HUES48 (cell line): ENCODE measurements around the gene ADGRG7.
"Not testable (repeated sequence)": the region's sequence is repeated elsewhere in the genome, so short reads cannot be mapped to it uniquely, and the experiment has no call there.

ENCODE experiments used
- H3K27ac ChIP-seq: one replicate; pipeline ENCODE4 v1.7.0; 2013; ENCODE audit warnings: low read depth, low read length, inconsistent platforms
- H3K27me3 ChIP-seq: 2 replicates; pipeline ENCODE4 v1.6.1; 2013; ENCODE audit warnings: mild to moderate bottlenecking, low read length; ENCODE audit not compliant: control insufficient read depth, insufficient read depth
- H3K36me3 ChIP-seq: 2 replicates; pipeline ENCODE4 v1.6.1; 2013; ENCODE audit warnings: low read length; ENCODE audit not compliant: control insufficient read depth, insufficient read depth
- H3K4me1 ChIP-seq: 2 replicates; pipeline ENCODE4 v1.6.1; 2013; ENCODE audit warnings: mild to moderate bottlenecking, low read length; ENCODE audit not compliant: control insufficient read depth, insufficient read depth
- H3K4me3 ChIP-seq: 2 replicates; pipeline ENCODE4 v1.5.1; 2013; ENCODE audit warnings: mild to moderate bottlenecking, low read depth, low read length
- H3K9ac ChIP-seq: 2 replicates; pipeline ENCODE4 v1.6.1; 2013; ENCODE audit warnings: mild to moderate bottlenecking, low read depth, low read length, moderate library complexity
- H3K9me3 ChIP-seq: 2 replicates; pipeline ENCODE4 v1.6.1; 2013; ENCODE audit warnings: low read length; ENCODE audit not compliant: control insufficient read depth, insufficient read depth

The ADGRG7 gene

GRCh38 chr3:100578646-100579045 lies 30.8 kb upstream of the ADGRG7 start:
- Histone ChIP-seq H3K27ac (no peak overlapping the region), H3K4me3 (no peak overlapping the region), H3K4me1 (peaks cover 12% of the 10 kb centered on the region), H3K27me3 (no peaks in the 10 kb centered on the region), H3K9ac (no peak overlapping the region), H3K9me3 (no peaks in the 10 kb centered on the region), H3K36me3 (no peaks in the 10 kb centered on the region)

GRCh38 chr3:100580147-100580546 lies 29.3 kb upstream of the ADGRG7 start:
- Histone ChIP-seq H3K4me3 (no peak overlapping the region), H3K36me3 (no peaks in the 10 kb centered on the region), H3K27ac (no peak overlapping the region), H3K4me1 (peaks cover 12% of the 10 kb centered on the region), H3K9ac (no peak overlapping the region), H3K9me3 (peaks cover 2% of the 10 kb centered on the region; the same call in 1 of the 2 replicates), H3K27me3 (no peaks in the 10 kb centered on the region)

DNA sequence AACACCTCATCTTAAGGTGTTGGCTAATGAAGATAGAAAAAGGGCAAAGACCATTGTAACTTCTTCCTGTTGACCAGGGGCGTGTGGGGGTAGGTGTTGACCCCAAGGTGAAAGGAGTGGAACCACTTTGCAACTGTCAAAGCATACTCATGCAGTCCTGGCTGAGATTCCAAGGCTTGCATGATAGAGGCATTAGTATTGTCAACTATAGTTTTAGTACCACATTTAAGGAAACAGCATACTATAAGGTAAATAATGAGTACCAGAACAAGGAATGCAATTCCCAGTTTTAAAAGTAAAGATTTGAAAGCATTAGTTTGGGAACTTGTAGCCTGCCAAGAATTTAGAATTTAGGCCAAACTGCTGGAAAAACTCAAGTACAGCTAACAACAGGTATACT lies 27.8 kb upstream of the ADGRG7 start:
- peaks cover 2% of the 10 kb centered on the region; the same call in 1 of the 2 replicates for H3K9me3 ChIP-seq
- H3K4me3 ChIP-seq = no peak overlapping the region
- H3K9ac ChIP-seq = no peak overlapping the region
- H3K27me3 ChIP-seq = no peaks in the 10 kb centered on the region
- H3K27ac ChIP-seq = no peak overlapping the region
- H3K4me1 ChIP-seq = peaks cover 12% of the 10 kb centered on the region
- H3K36me3 ChIP-seq = no peaks in the 10 kb centered on the region

DNA sequence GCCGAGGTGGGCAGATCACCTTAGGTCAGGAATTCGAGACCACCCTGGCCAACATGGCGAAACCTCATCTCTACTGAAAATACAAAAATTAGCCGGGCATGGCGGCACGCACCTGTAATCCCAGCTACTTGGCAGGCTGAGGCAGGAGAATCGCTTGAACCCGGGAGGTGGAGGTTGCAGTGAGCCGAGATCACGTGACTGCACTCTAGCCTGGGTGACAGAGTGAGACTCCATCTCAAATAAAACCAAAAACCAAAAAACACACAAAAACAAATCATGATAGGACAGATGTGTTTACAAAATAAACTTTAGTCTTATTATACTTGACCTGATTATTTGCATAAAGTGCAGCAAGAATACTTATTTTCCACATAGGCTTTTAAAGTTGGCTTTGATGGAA lies 27.2 kb upstream of the ADGRG7 start:
- H3K36me3 ChIP-seq, H3K9me3 ChIP-seq, H3K27ac ChIP-seq: not testable (repeated sequence)

GRCh38 chr3:100584101-100584660 lies 25.2 kb upstream of the ADGRG7 start:
- Histone ChIP-seq H3K4me3 (no peak overlapping the region), H3K27ac (no peak overlapping the region), H3K9ac (no peak overlapping the region), H3K9me3 (peaks cover 2% of the 10 kb centered on the region; the same call in 1 of the 2 replicates), H3K27me3 (no peaks in the 10 kb centered on the region), H3K36me3 (no peaks in the 10 kb centered on the region), H3K4me1 (no peaks in the 10 kb centered on the region)

More for the DNA sequence above, 27.2 kb upstream of the ADGRG7 start:
- not testable (repeated sequence) for H3K9ac ChIP-seq, H3K27me3 ChIP-seq, H3K4me1 ChIP-seq, H3K4me3 ChIP-seq

DNA sequence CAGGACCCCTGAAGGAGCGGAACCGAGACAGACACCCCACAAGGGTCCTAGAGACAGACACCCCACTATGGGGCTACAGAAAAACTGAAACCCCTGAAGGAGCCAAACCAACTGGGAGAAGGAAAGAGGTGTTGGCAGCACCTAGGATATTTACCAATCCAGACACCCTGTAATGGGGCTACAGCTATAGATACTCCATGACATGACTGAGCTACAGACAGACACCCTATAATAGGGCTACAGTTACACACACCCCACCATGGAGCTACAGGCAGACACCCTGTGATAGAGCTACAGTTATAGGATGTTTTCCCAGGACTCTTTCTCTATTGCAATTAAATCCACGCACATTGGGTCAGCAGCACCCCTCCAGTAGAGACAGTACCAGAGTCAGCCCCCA lies 22.6 kb upstream of the ADGRG7 start:
- no peak overlapping the region for H3K4me3 ChIP-seq

DNA sequence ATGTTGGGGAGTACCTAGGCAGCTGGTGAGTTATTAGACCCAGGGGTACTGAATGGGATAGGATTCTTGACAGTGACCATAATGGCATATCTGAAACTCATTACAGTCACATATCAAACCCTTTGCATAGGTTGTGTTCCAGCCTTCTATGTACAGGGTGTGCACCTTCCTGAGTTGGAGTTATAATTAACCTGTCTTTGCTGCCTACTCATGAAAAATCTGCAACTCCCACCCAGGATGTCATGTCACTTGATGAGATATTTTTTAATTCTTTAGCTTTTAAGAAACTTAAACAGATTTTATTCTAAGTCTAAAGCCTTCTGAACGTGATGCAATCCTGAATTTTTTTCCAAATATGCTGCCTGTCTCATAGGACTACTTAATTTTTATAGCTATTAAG lies 21.1 kb upstream of the ADGRG7 start:
- H3K36me3 ChIP-seq = no peaks in the 10 kb centered on the region
- no peak overlapping the region for H3K9ac ChIP-seq
- peaks cover 4% of the 10 kb centered on the region for H3K4me1 ChIP-seq
- no peak overlapping the region for H3K4me3 ChIP-seq
- H3K9me3 ChIP-seq = peaks cover 2% of the 10 kb centered on the region; the same call in 1 of the 2 replicates
- H3K27me3 ChIP-seq = no peaks in the 10 kb centered on the region
- no peak overlapping the region for H3K27ac ChIP-seq

More for the DNA sequence above, 22.6 kb upstream of the ADGRG7 start:
- no peak overlapping the region for H3K27ac ChIP-seq
- H3K4me1 ChIP-seq = peaks cover 4% of the 10 kb centered on the region
- H3K9me3 ChIP-seq = peaks cover 2% of the 10 kb centered on the region; the same call in 1 of the 2 replicates
- no peaks in the 10 kb centered on the region for H3K27me3 ChIP-seq
- H3K9ac ChIP-seq = no peak overlapping the region
- no peaks in the 10 kb centered on the region for H3K36me3 ChIP-seq

GRCh38 chr3:100590114-100590839 lies 19.1 kb upstream of the ADGRG7 start:
- Histone ChIP-seq H3K27me3 (no peaks in the 10 kb centered on the region), H3K27ac (no peak overlapping the region), H3K36me3 (no peaks in the 10 kb centered on the region), H3K9ac (no peak overlapping the region), H3K4me3 (peak overlapping the region; percentile 42), H3K9me3 (no peaks in the 10 kb centered on the region; the same call in 1 of the 2 replicates), H3K4me1 (peaks cover 4% of the 10 kb centered on the region)

DNA sequence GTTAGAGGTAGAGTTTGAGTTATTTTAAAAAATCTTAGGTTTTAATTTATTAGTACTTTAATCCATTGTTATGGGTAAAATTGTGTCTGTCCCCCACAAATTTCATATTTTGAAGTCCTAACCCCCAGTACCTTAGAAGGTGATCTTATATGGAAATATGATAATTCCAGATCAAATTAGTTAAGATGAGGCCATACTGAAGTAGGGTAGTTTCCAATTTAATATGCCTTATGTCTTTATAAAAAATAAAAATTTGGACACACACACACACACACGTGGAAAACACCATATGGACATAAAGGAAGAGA lies 18.6 kb upstream of the ADGRG7 start:
- H3K4me1 ChIP-seq = peaks cover 4% of the 10 kb centered on the region
- no peak overlapping the region for H3K9ac ChIP-seq
- no peaks in the 10 kb centered on the region; the same call in 1 of the 2 replicates for H3K9me3 ChIP-seq
- H3K27ac ChIP-seq = no peak overlapping the region
- H3K36me3 ChIP-seq = no peaks in the 10 kb centered on the region
- H3K4me3 ChIP-seq = no peak overlapping the region
- no peaks in the 10 kb centered on the region for H3K27me3 ChIP-seq

DNA sequence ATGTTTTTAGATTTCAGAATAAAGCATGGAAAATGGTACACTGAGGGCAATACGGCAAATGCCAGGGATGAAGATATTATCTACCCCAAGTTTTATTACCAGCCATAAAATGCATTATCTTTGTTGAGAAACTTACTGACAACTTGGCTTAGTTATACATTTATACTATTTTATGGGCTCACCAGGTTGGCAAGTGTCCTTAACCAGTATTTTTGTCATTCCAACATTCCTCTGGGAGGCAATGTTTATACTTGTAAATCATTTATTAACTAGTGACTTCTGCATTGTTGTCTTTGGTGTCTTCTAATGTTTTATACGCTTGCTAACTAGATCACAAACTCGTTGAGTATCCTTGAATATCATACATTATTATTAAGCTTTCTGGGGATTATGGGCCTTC lies 18.0 kb upstream of the ADGRG7 start:
- no peaks in the 10 kb centered on the region for H3K27me3 ChIP-seq
- no peak overlapping the region for H3K27ac ChIP-seq
- no peak overlapping the region for H3K9ac ChIP-seq

DNA sequence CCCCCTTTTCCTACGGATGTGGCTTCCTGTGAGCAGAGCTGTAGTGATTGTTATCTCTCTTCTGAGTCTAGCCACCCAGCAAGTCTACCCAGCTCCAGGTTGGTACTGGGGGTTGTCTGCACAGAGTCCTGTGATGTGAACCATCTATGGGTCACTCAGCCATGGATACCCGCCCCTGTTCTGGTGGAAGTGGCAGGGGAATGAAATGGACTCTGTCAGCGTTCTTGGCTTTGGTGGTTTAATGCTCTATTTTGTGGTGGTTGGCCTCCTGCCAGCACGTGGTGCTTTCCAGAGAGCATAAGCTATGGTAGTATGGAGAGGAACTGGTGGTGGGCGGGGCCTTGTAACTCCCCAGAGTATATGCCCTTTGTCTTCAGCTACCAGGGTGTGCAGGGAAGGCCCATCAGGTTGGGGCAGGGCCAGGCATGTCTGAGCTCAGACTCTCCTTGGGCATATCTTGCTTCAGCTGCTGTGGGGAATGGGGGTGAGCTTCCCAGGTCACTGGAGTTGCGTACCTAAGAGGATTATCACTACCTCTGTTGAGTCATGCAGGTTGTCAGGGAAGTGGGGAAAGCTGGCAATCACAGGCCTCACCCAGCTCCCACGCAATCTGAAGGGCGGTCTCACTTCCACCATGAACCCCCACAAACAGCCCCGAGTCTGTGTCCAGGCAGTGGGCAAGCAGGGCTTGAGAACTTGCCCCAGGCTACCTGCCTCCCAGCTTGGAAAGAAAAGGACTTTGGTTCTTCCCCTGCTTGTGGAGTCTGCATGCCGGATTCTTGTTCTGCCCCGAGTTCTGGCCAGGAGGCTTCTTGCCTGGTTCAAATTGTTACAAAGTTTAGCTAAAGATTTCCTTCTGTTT lies 9.0 kb upstream of the ADGRG7 start:
- Histone ChIP-seq H3K27me3 (no peaks in the 10 kb centered on the region), H3K9me3 (no peaks in the 10 kb centered on the region), H3K4me3 (no peak overlapping the region), H3K4me1 (peaks cover 15% of the 10 kb centered on the region), H3K9ac (no peak overlapping the region), H3K36me3 (no peaks in the 10 kb centered on the region), H3K27ac (no peak overlapping the region)

More for the DNA sequence above, 18.0 kb upstream of the ADGRG7 start:
- H3K4me1 ChIP-seq = peaks cover 4% of the 10 kb centered on the region
- H3K9me3 ChIP-seq = no peaks in the 10 kb centered on the region; the same call in 1 of the 2 replicates
- H3K36me3 ChIP-seq = no peaks in the 10 kb centered on the region
- H3K4me3 ChIP-seq = no peak overlapping the region
